DMS53 treated with DMSO at 0.1 percent for 48 hours (cell line): ENCODE data around the gene ZBTB9.
"Not testable (repeated sequence)": the region's sequence is repeated elsewhere in the genome, so short reads cannot be mapped to it uniquely, and the experiment has no call there.

Experiments used
- DNase-seq: peaks from one replicate; lab custom pipeline; 2025; ENCODE audit not compliant: unreplicated experiment; lab: John Stamatoyannopoulos, UW

ZBTB9 gene

DNA sequence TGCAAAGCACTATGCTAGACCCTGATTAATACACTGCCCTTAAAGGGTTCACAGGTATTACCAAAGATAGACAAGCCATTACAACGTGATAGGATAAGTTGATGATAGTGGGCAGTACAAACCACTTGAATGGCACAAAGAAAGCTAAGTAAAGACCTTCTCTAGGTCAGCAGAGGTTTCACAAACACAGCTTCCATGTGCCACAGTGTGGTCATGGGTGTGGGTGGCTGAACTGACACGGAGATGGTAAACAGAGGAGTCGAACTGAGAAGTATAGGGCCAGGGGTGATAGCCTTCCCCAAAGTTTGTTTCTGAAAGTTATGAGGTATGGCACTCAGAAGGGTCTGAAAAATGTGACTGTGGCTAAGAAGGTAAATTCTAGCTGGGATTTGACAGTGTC, 4.3 kb downstream of the ZBTB9 start:
- no peak for DNase-seq

DNA sequence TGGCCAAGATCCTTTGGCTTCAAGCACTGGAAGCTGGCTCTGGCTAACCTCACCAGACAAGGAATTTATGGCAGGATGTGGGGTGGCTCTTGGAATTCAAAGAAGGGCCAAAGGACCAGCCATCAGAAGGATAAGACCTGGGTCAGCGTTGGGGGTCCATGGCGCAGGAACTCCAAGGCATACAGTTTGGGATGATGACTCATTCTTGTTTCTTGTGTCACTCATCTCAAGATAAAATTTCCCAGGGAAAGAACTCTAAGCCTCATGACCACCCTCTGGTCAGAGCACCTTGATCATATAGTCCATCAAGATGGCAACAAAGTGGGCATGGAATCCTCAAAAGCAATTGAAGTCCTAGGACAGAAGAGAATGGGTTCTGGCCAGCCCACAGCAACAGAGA, 4.8 kb downstream of the ZBTB9 start:
- DNase-seq, result no peak

DNA sequence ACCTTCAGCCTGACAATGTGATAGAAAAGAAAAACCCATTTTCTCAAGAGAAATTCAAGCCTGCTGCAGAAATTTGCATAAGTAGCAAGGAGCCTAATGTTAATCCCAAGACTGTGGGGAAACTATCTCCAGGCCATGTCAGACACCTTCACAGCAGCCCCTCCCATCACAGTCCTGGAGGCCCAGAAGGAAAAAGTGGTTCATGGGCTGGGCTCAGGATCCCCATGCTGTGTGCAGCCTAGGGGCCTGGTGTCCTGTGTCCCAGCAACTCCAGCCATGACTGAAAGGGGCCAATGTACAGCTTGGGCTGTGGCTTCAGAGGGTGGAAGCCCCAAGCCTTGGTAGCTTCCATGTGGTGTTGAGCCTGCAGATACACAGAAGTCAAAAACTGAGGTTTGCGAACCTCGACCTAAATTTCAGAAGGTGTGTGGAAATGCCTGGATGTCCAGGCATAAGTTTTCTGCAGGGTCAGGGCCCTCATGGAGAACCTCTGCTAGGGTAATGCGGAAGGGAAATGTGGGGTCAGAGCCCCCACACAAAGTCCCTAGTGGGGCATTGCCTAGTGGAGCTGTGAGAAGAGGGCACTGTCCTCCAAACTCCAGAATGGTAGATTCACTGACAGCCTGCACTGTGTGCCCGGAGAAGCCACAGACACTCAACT, 11.8 kb downstream of the ZBTB9 start:
- DNase-seq, result no peak

DNA sequence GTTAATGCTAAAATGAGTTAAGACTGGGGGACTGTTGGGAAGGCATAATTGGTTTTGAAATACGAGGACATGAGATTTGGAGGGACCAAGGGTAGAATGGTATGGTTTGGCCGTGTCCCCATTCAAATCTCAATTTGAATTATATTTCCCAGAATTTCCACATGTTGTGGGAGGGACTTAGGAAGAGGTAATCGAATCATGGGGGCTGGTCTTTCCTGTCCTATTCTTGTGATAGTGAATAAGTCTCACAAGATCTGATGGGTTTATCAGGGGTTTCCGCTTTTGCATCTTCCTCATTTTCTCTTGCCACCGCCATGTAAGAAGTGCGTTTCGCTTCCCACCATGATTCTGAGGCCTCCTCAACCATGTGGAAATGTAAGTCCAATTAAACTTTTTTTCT, 12.7 kb downstream of the ZBTB9 start:
- DNase-seq, result no peak

DNA sequence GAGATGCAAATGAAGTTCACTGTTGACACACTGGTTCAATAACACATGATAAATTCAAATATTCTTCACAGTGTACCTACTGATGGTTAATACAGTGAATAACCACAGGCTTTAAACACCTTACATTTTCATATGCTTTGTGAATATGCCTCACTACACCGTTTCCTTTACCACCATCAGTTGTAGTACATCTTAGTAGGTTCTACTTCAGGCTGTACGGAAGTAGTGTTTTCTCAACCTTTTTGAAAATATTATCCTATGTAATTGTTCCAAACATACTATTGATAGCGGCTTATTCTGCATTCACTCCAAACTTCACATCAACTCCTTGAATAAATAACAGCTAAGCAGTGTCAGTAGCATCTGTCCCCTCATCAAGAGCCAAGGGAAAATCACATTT, 15.3 kb downstream of the ZBTB9 start:
- DNase-seq, result no peak

DNA sequence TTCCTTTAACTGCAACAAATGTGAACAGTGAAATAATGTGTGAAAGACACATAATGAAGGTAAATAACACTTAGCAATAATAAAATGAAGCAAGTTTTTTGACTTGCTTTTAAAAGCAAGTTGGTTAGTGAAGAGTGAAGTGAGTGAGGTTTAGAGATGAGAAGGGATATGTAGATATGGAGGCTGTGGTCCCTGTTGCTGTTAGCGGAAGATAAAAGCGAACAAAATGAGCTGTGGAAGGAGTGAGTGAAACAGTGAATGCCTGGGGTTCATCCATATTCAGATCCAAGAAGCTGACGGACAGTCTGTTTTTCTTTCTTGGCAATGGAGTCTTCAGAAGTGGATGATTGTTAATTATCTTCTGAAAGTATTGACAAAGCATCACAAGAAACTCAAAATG, 23.5 kb downstream of the ZBTB9 start:
- DNase-seq, result no peak

DNA sequence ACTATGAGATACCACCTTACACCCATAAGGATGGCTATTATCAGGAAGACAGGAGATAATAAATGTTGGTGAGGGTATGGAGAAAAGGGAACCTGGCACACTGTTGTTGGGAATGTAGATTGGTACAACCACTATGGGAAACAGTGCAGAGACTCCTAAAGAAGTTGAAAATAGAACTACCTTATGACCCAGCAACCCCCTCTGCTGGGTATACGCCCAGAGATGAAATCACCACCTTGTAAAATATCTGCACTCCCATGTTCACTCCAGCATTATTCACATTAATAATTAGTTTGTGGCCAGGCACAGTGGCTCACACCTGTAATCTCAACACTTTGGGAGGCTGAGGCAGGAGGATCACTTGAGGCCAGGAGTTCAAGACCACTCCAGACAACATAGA, 26.8 kb downstream of the ZBTB9 start:
- DNase-seq, result no peak

DNA sequence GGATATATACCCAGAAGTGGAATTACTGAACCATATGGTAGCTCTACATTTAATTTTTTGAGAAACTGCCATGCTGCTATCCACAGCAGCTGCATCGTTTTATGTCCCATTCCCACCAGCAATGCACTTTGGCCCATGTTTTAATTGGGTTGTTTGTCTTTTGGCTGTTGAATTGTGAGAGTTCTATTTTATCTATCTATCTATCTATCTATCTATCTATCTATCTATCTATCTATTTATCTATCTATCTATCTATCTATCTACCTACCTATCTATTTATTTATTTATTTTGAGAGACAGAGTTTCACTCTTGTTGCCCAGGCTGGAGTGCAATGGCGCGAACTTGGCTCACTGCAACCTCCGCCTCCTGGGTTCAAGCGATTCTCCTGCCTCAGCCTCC, 28.2 kb downstream of the ZBTB9 start:
- DNase-seq, result not testable (repeated sequence)

DNA sequence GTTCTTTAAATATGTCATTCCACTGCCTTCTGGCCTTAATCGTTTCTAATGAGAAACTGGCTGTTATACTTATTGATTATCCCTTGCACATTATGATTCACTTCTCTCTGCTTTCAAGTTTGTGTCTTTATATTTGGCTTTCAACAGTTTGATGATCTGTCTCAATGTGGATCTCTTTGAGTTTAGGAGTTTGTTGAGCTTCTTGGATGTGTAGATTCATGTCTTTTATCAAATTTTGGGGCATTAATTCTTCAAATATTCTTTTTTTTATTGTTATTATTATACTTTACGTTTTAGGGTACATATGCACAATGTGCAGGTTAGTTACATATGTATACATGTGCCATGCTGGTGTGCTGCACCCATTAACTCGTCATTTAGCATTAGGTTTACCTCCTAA, 29.3 kb downstream of the ZBTB9 start:
- no peak for DNase-seq

DNA sequence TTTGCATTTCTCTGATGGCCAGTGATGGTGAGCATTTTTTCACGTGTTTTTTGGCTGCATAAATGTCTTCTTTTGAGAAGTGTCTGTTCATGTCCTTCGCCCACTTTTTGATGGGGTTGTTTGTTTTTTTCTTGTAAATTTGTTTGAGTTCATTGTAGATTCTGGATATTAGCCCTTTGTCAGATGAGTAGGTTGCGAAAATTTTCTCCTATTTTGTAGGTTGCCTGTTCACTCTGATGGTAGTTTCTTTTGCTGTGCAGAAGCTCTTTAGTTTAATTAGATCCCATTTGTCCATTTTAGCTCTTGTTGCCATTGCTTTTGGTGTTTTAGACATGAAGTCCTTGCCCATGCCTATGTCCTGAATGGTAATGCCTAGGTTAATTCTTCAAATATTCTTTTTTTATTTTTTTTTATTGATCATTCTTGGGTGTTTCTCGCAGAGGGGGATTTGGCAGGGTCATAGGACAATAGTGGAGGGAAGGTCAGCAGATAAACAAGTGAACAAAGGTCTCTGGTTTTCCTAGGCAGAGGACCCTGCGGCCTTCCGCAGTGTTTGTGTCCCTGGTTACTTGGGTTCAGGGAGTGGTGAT, 30.4 kb downstream of the ZBTB9 start:
- DNase-seq, result not testable (repeated sequence)

DNA sequence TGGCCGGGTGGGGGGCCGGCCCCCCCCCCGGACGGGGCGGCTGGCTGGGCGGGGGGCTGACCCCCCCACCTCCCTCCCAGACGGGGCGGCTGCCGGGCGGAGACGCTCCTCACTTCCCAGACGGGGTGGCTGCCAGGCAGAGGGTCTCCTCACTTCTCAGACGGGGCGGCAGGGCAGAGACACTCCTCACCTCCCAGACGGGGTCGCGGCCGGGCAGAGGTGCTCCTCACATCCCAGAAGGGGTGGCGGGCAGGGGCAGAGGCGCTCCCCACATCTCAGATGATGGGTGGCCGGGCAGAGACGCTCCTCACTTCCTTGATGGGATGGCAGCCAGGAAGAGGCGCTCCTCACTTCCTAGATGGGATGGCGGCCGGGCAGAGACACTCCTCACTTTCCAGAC, 31.3 kb downstream of the ZBTB9 start:
- not testable (repeated sequence) for DNase-seq

DNA sequence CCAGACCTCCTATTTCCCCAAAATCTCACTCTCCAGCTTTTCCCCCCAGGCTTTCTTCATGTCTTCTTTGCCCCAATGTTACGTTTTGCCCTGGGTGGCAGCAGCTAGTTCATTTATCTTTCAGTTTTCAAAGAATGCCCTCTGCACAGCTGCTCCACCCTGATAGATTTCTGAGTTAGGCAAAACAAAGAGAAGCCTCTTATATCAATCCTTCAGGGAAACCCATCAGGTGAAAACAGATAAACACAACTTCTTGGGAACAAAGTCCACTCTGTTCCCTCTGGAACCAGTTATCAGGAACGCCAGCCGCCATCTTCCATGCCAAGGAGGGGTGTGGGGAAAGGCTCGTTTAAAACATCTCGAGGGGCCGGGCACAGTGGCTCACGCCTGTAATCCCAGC, 34.0 kb downstream of the ZBTB9 start:
- DNase-seq, result no peak

DNA sequence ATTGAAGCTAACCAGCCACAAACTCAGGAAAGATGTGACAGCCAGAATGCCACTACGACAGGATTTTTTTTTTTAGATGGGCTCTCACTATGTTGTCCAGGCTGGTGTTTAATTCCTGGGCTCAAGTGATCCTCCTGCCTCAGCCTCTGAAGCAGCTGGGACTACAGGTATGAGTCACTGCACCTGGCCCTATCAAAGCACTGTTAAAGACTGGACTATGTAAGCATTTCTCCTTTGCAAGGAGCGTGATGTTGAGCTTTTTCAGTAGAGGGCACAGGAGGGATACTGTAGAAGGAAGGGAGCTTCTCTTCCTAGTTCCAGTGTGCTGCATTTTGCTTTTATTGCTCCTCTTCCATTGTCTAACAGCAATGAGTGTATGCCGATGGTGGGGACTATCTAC, 35.8 kb downstream of the ZBTB9 start:
- DNase-seq, result peak; percentile 79

DNA sequence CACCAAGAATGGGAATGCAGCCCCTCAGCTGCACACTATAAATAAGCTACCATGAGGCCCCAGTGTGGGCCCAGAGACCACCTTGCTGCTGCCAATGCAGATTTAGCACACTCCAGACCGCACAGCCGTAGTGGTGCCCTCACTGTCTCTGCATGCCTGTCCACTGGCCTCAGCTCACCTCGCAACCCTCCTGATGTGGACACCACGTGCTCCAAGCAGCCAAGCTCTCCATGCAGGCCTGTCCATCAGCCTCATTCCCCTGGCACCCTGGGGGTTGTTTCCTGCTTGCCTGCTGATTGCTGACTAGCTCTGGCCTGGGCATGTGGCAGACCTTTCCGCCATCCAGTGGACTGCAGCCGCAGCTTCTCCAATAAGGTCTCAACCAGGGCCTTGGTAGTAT, 36.2 kb downstream of the ZBTB9 start:
- DNase-seq, result no peak

DNA sequence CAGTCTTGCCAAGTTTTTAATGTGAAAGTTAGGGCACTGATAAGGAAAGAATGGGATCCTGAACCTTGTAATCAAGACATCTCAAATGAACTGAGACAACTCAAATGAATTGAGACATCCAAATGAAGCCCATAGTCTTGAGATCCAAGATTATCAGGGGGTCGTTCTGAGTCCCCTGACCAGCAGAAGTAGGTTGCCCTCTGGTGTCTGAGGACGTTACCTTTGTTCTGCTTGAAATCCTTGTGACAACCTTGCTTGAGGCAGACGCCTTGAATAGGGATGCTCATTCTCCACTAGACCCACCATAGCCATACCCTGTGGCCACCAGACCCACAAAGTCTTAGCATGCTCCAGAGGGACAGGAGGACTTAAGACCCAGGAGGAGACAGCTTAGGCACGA, 37.7 kb downstream of the ZBTB9 start:
- no peak for DNase-seq

DNA sequence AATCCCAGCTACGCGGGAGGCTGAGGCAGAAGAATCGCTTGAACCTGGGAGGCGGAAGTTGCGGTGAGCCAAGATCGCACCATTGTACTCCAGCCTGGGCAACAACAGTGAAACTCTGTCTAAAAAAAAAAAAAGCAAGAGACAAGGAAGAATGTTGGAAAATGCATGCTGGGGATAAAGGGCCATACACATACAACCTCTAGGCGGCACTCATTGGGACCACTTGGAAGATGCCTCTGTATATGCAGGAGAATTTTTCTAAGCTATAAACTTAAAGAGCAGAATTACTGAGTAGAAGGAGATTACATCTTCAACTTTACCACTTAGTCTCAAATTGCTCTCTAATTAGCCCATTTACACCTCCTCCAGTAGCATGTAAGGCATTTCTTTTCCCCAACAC, 42.8 kb downstream of the ZBTB9 start:
- DNase-seq, result no peak

DNA sequence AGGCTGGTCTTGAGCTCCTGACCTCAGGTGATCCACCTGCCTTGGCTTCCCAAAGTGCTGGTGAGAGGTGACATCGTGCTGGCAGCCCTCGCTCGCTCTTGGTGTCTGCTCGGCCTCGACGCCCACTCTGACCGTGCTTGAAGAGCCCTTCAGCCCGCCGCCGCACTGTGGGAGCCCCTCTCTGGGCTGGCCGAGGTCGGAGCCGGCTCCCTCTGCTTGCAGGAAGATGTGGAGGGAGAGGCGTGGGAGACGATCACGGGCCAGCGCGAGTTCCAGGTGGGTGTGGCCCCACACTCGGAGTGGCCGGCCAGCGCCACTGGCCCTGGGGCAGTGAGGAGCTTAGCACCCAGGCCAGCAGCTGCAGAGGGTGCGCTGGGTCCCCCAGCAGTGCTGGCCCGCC, 48.1 kb downstream of the ZBTB9 start:
- no peak for DNase-seq

DNA sequence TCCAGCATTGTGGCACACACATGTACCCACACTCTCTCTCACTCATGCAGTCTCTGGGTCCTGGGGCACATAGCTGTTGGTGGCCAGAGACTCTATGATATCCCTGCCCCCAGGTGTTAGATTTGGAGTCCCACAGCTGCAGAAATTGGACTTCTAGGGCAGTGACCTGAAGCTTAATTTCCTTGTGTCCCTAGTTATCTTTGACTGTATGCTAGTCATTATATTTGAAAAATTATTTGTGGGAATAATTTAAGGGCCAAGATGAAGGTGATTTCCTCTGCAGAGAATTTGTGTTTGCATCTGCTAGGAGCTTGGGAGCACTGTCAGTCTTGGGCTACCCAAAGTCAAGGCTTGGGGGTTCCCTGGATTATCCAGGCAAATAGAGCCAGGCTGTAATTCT, 50.1 kb downstream of the ZBTB9 start:
- DNase-seq, result no peak

DNA sequence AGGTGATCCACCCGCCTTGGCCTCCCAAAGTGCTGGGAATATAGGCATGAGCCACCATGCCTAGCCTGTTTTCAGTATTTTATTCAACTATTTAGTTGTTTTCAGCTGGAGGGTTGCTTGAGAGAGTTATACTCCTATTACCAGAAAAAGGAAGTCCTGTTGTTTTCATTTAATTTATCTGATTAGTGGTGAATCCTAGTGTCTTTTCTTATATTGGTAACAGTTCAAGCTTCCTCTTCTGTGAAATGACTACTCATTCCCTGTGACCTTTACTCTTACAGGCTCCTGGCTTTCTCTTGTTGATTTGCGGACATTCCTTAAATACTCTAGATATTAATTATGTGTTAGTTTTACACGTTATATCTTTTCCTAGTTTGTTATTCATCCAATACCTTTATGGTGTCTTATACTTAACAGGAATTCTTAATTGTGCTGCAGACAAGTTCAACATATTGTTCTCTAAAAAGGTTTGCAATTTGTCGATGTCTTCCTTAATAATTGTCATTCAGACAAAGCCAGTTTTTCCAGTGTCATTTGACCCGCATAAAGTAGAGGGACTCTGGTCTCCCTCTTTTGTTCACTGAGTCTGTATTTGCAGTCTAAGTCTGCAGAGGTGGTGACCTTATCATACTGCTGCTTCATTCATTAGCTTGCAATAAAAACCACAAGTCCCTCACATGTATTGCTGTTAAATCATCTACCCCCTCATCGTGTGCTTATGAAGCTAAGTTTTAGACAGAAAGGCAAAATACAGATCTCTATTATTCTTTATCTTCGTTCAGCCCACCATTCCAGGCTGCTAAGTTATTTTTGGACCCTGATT, 51.4 kb downstream of the ZBTB9 start:
- no peak for DNase-seq
